CD14-positive monocyte (primary cell): ENCODE measurements around the gene GMDS. TPM values are rescaled to one million over a fixed set of nuclear protein-coding genes. Genes with fewer than 3 reads are reported as not detected.

ENCODE experiments used
- DNase-seq, 3 donors: peaks; one replicate each; pipeline ENCODE4 v3.0.0-alpha.2; 2011 to 2022
- H2AFZ ChIP-seq: 2 replicates; pipeline ENCODE4 v1.6.0; 2012; ENCODE audit warnings: mild to moderate bottlenecking, low read depth, low read length, inconsistent platforms; ENCODE audit not compliant: insufficient read depth, poor library complexity, severe bottlenecking
- H3K27ac ChIP-seq, 2 donors: 1 replicate in 1 of 2; 2 replicates in 1 of 2; pipeline ENCODE4 v1.5.1; 2012 to 2013; ENCODE audit warnings: low read length in 2 of 2, control low read depth in 1 of 2, inconsistent platforms in 1 of 2, low read depth in 1 of 2, mild to moderate bottlenecking in 1 of 2
- H3K27me3 ChIP-seq, 2 donors: one replicate each; pipeline versions ENCODE4 v1.6.0 to v1.6.1; 2011 to 2013; ENCODE audit warnings: low read length in 2 of 2; ENCODE audit not compliant: control insufficient read depth in 2 of 2, insufficient read depth in 2 of 2
- H3K36me3 ChIP-seq, 2 donors: replicated peaks in 1 of 2; 1 replicate in 1 of 2; 2 replicates in 1 of 2; pipeline versions ENCODE4 v1.5.1 to v1.6.1; 2012 to 2013; ENCODE audit warnings: low read length in 2 of 2, control low read depth in 1 of 2, inconsistent platforms in 1 of 2, mild to moderate bottlenecking in 1 of 2; ENCODE audit not compliant: insufficient read depth in 2 of 2, control insufficient read depth in 1 of 2
- H3K4me1 ChIP-seq, 2 donors: 1 replicate in 1 of 2; 2 replicates in 1 of 2; pipeline versions ENCODE4 v1.5.1 to v1.6.1; 2012 to 2013; ENCODE audit warnings: low read length in 2 of 2, control low read depth in 1 of 2, inconsistent platforms in 1 of 2, mild to moderate bottlenecking in 1 of 2, moderate library complexity in 1 of 2; ENCODE audit not compliant: insufficient read depth in 2 of 2, control insufficient read depth in 1 of 2
- H3K4me2 ChIP-seq: replicated peaks from 2 replicates; pipeline ENCODE3; 2012; ENCODE audit warnings: low read length, moderate library complexity, mild to moderate bottlenecking; ENCODE audit not compliant: poor library complexity, severe bottlenecking; ENCODE audit errors: extremely low read depth
- H3K4me3 ChIP-seq, 3 experiments: fragments of 200-600 bp in 1 of 3; sonication (generic) in 1 of 3; replicated peaks in 1 of 3; 1 replicate in 2 of 3; 2 replicates in 1 of 3; pipeline ENCODE4 v1.5.1; 2011 to 2013; ENCODE audit warnings: low read length in 3 of 3, mild to moderate bottlenecking in 3 of 3, control low read depth in 2 of 3, low read depth in 2 of 3, inconsistent platforms in 1 of 3, moderate library complexity in 1 of 3
- H3K79me2 ChIP-seq: 2 replicates; pipeline ENCODE4 v1.6.0; 2012; ENCODE audit warnings: mild to moderate bottlenecking, control low read depth, inconsistent platforms, low read length, moderate library complexity; ENCODE audit not compliant: insufficient read depth
- H3K9ac ChIP-seq: 2 replicates; pipeline ENCODE4 v1.6.0; 2017; ENCODE audit warnings: low read length, mild to moderate bottlenecking; ENCODE audit not compliant: insufficient read depth, poor library complexity, severe bottlenecking
- H3K9me3 ChIP-seq, 2 donors: replicated peaks in 1 of 2; 1 replicate in 1 of 2; 2 replicates in 1 of 2; pipeline versions ENCODE4 v1.5.1 to v1.6.1; 2012 to 2013; ENCODE audit warnings: low read length in 2 of 2, control low read depth in 1 of 2; ENCODE audit not compliant: control insufficient read depth in 1 of 2, insufficient read depth in 1 of 2
- H4K20me1 ChIP-seq: 2 replicates; pipeline ENCODE4 v1.6.0; 2012; ENCODE audit warnings: mild to moderate bottlenecking, low read length, control low read depth, moderate library complexity; ENCODE audit not compliant: insufficient read depth
- H3K27ac Mint-ChIP-seq, 7 donors: one replicate each; pipeline ENCODE4 v1.8.0; 2020; ENCODE audit warnings: mild to moderate bottlenecking in 7 of 7, mixed read lengths in 7 of 7, moderate library complexity in 6 of 7, inconsistent platforms in 2 of 7
- H3K27me3 Mint-ChIP-seq, 3 donors: one replicate each; pipeline ENCODE4 v1.8.0; 2021 to 2022; ENCODE audit warnings: low read depth in 3 of 3, mild to moderate bottlenecking in 3 of 3, mixed read lengths in 3 of 3, moderate library complexity in 3 of 3, inconsistent platforms in 1 of 3
- H3K36me3 Mint-ChIP-seq, 2 donors: one replicate each; pipeline ENCODE4 v1.8.0; 2020; ENCODE audit warnings: mixed read lengths in 2 of 2, inconsistent platforms in 1 of 2, mild to moderate bottlenecking in 1 of 2
- H3K4me1 Mint-ChIP-seq: one replicate; pipeline ENCODE4 v1.8.0; 2020; ENCODE audit warnings: mild to moderate bottlenecking, mixed read lengths
- H3K4me3 Mint-ChIP-seq, 2 donors: one replicate each; pipeline ENCODE4 v1.8.0; 2020; ENCODE audit warnings: mild to moderate bottlenecking in 2 of 2, mixed read lengths in 2 of 2, moderate library complexity in 1 of 2
- H3K9me3 Mint-ChIP-seq, 7 donors: one replicate each; pipeline ENCODE4 v1.8.0; 2020 to 2022; ENCODE audit warnings: mixed read lengths in 7 of 7, mild to moderate bottlenecking in 6 of 7, moderate library complexity in 6 of 7, inconsistent platforms in 2 of 7
- WGBS: methylation state at CpG from one replicate; pipeline ENCODE4 v1.1.5; 2013; ENCODE audit warnings: missing lambda C conversion rate; ENCODE audit not compliant: insufficient coverage; 5-methylcytosine and 5-hydroxymethylcytosine counted together
- intact Hi-C, 2 donors: fragments of 100-400 bp; cut with micrococcal nuclease; formaldehyde crosslinking; loops; one replicate each; pipeline versions ENCODE4 v1.15.0 to v1.15.1; 2023
- polyA plus RNA-seq, 3 donors: library from polyadenylated mRNA; depleted of rRNA in 1 of 3; unstranded in 2 of 3; stranded (reverse) in 1 of 3; fragments of 300-500 nt in 2 of 3; fragments of >200 nt in 1 of 3; fragmentation: Illumina TruSeq in 2 of 3; gene quantifications; 1 replicate in 2 of 3; 2 replicates in 1 of 3; pipeline ENCODE4 v1.2.3, GENCODE V29; 2012 to 2021
- TF ChIP-seq, protein P1 (sequence below): fragments of 200-600 bp; IDR thresholded peaks from one replicate; pipeline ENCODE4 v1.8.0; 2022; ENCODE audit warnings: antibody characterized with exemption, mild to moderate bottlenecking

Gene GMDS
- polyA plus RNA-seq, 3 donors = 10.5 to 19.9 (median 17.6) TPM

DNA sequence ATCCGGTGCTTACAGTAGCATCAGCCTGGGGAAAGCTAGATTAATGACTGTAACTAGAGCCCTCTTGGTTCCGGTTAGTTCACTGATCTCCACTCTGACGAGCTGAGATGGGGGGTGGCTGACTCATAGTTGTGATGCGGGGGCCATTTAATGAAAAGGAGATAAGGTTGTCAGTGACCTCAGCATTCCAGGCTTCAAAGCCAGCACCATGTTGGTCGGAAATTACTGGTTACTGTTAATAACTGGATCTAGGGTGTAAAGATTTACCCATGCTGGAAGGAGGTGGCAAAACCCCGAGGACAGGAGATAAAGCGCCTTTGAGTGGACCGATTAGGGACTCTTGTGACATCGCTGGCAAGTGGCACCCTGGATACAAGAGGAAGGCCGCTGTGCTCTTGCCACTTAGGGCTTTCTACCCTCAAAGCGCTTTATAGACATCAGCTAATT, 614.6 kb downstream of the GMDS start:
- Histone ChIP-seq H3K4me2 (no peak overlapping the region), H3K9me3 (peaks cover 0 to 6% of the 10 kb centered on the region in 2 donors), H3K79me2 (no peaks in the 10 kb centered on the region), H4K20me1 (no peaks in the 10 kb centered on the region), H3K27me3 (peaks cover 30 to 31% of the 10 kb centered on the region in 2 donors), H3K27ac (no peak overlapping the region), H3K36me3 (no peaks in the 10 kb centered on the region), H3K9ac (no peak overlapping the region), H2AFZ (no peak overlapping the region), H3K4me3 (no peak overlapping the region), H3K4me1 (no peaks in the 10 kb centered on the region)
- WGBS = over 99% methylated on average over 9 of the region's 11 CpGs
- no peak for DNase-seq
- H3K4me1 Mint-ChIP-seq = peaks cover 7% of the 10 kb centered on the region
- TF ChIP-seq, protein P1, sequence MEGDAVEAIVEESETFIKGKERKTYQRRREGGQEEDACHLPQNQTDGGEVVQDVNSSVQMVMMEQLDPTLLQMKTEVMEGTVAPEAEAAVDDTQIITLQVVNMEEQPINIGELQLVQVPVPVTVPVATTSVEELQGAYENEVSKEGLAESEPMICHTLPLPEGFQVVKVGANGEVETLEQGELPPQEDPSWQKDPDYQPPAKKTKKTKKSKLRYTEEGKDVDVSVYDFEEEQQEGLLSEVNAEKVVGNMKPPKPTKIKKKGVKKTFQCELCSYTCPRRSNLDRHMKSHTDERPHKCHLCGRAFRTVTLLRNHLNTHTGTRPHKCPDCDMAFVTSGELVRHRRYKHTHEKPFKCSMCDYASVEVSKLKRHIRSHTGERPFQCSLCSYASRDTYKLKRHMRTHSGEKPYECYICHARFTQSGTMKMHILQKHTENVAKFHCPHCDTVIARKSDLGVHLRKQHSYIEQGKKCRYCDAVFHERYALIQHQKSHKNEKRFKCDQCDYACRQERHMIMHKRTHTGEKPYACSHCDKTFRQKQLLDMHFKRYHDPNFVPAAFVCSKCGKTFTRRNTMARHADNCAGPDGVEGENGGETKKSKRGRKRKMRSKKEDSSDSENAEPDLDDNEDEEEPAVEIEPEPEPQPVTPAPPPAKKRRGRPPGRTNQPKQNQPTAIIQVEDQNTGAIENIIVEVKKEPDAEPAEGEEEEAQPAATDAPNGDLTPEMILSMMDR = no peak
- H3K4me3 Mint-ChIP-seq = no peak overlapping the region
- H3K27ac Mint-ChIP-seq = no peak overlapping the region
- intact Hi-C loops = no loop called here
- H3K27me3 Mint-ChIP-seq = peaks cover 32 to 36% (median 34%) of the 10 kb centered on the region in 3 donors
- H3K36me3 Mint-ChIP-seq = no peaks in the 10 kb centered on the region
- H3K9me3 Mint-ChIP-seq = peaks cover 0 to 4% (median 2%) of the 10 kb centered on the region in 7 donors

DNA sequence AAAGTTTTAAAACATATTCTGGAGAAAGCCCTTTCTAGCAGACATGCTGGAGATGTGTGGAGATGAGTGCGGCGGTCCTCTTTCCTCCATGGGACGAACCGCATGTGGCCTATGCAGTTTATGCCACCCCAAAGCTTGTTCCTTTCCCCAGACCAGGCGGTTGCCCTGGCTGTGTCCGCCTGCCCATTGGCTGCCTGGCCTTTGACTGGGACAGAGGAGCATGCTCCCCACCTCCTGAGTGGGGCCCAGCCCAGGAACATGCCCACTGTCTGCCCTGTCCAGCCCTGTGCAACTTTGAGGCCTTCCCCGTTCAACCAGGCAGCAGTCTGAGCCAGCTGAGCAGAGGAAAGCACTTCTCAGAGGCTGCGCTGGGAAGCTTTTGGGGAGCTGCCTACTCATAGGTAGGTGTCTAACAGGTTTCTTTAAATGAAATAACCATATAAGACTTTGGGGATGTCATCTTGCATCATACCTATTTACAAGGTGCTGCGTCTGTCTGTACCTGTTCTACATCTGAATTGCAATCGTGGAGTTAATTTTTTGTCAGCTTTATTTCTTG, 615.1 kb downstream of the GMDS start:
- peaks cover 0 to 7% (median 4%) of the 10 kb centered on the region in 7 donors for H3K9me3 Mint-ChIP-seq
- H3K27me3 ChIP-seq = peaks cover 35 to 36% of the 10 kb centered on the region in 2 donors
- 99% methylated on average over 10 of the region's 10 CpGs for WGBS

More for the DNA sequence above, 615.1 kb downstream of the GMDS start:
- Mint-ChIP-seq H3K27me3 (peaks cover 37 to 41% (median 39%) of the 10 kb centered on the region in 3 donors), H3K27ac (no peak overlapping the region), H3K36me3 (peaks cover 0 to 3% of the 10 kb centered on the region in 2 donors), H3K4me3 (no peak overlapping the region), H3K4me1 (peaks cover 12% of the 10 kb centered on the region)
- Histone ChIP-seq H3K4me1 (peaks cover 3% of the 10 kb centered on the region in 2 donors), H4K20me1 (peaks cover 2% of the 10 kb centered on the region), H2AFZ (no peak overlapping the region), H3K4me3 (no peak overlapping the region), H3K4me2 (no peak overlapping the region), H3K79me2 (no peaks in the 10 kb centered on the region), H3K9me3 (peaks cover 0 to 8% of the 10 kb centered on the region in 2 donors), H3K36me3 (no peaks in the 10 kb centered on the region), H3K27ac (no peak overlapping the region), H3K9ac (no peak overlapping the region)
- intact Hi-C loops = no loop called here
- TF ChIP-seq, protein P1 = no peak
- DNase-seq = no peak
